Liver (tissue), 3 donors: ENCODE data around the gene KCNA2.

Source experiments
- CTCF ChIP-seq: fragments of 150-350 bp; IDR thresholded peaks from 2 replicates; pipeline ENCODE4 v1.5.1; 2017; ENCODE audit warnings: improper control_type of control experiment, low read depth, low read length; ENCODE audit not compliant: missing input control
- SP1 ChIP-seq: IDR thresholded peaks from 2 replicates; pipeline ENCODE4 v1.6.1; 2018; ENCODE audit warnings: antibody characterized with exemption, mild to moderate bottlenecking
- donor health status: healthy.
- donor health status: healthy.

- TF ChIP-seq CTCF: no peak
- no peak for TF ChIP-seq SP1
Observed at GRCh38 chr1:110551278-110551809, 54.8 kb downstream of the KCNA2 start.
